GM19099 (cell line): ENCODE data around the gene GLO1.

Experiments used
- POLR2A ChIP-seq: IDR thresholded peaks from 3 replicates; pipeline ENCODE4 v1.6.1; 2011; ENCODE audit warnings: low read depth; ENCODE audit not compliant: insufficient read length; ENCODE audit errors: extremely low read depth

GLO1 gene

GRCh38 chr6:38715016-38715689 is 12.2 kb upstream of the GLO1 start, which contains the start of gene DNAH8:
TSS of gene DNAH8 (plus strand) at chr6:38715311. CDS start at chr6:38722810, 7,499 bp downstream.
- no peak for TF ChIP-seq POLR2A

GRCh38 chr6:38714239-38715015 is 11.5 kb upstream of the GLO1 start:
- no peak for TF ChIP-seq POLR2A

- no peak for TF ChIP-seq POLR2A
Measured at GRCh38 chr6:38713812-38714211, 10.9 kb upstream of the GLO1 start.

GRCh38 chr6:38708496-38708895 is 5.6 kb upstream of the GLO1 start:
- TF ChIP-seq POLR2A, result no peak

- no peak for TF ChIP-seq POLR2A
Measured at GRCh38 chr6:38705924-38706323, 3.0 kb upstream of the GLO1 start.

GRCh38 chr6:38703949-38704590 is 1.1 kb upstream of the GLO1 start:
- TF ChIP-seq POLR2A, result no peak

GRCh38 chr6:38701551-38701950 is 1.4 kb downstream of the GLO1 start:
- no peak for TF ChIP-seq POLR2A

- no peak for TF ChIP-seq POLR2A
Measured at GRCh38 chr6:38697846-38698245, 5.1 kb downstream of the GLO1 start.

- no peak for TF ChIP-seq POLR2A
Measured at GRCh38 chr6:38696345-38696744, 6.6 kb downstream of the GLO1 start.

GRCh38 chr6:38695933-38696332 is 7.0 kb downstream of the GLO1 start:
- no peak for TF ChIP-seq POLR2A

GRCh38 chr6:38695227-38695900 is 7.6 kb downstream of the GLO1 start:
- no peak for TF ChIP-seq POLR2A

GRCh38 chr6:38688579-38689087 is 14.3 kb downstream of the GLO1 start:
- no peak for TF ChIP-seq POLR2A

GRCh38 chr6:38687549-38687948 is 15.4 kb downstream of the GLO1 start:
- no peak for TF ChIP-seq POLR2A

GRCh38 chr6:38687043-38687353 is 15.9 kb downstream of the GLO1 start:
- no peak for TF ChIP-seq POLR2A
